Keratinocyte (primary cell): ENCODE results near the gene HECTD1. TPM values are rescaled to one million over a fixed set of nuclear protein-coding genes. Genes with fewer than 3 reads are reported as not detected.

Source experiments
- DNase-seq: peaks from one replicate; pipeline ENCODE4 v3.0.0-alpha.2; 2011; ENCODE audit warnings: low read depth, missing footprints, low spot score
- FAIRE-seq: peaks from 2 replicates; lab custom pipeline; 2011; peaks lifted over from hg19 to GRCh38; lab: Jason Lieb, UNC
- H2AFZ ChIP-seq: 2 replicates; pipeline ENCODE4 v1.6.0; 2012; ENCODE audit warnings: low read length, control low read depth, inconsistent platforms; ENCODE audit not compliant: control insufficient read depth
- H3K27ac ChIP-seq: 2 replicates; pipeline ENCODE4 v1.5.1; 2011; ENCODE audit warnings: low read length; ENCODE audit not compliant: control insufficient read depth, insufficient read depth
- H3K27me3 ChIP-seq: 3 replicates; pipeline ENCODE4 v1.6.0; 2011; ENCODE audit warnings: low read length; ENCODE audit not compliant: control insufficient read depth, insufficient read depth; ENCODE audit errors: extremely low read depth
- H3K36me3 ChIP-seq, 2 experiments: 2 replicates in 1 of 2; 3 replicates in 1 of 2; pipeline ENCODE4 v1.5.1; 2011; ENCODE audit warnings: low read length in 2 of 2, mild to moderate bottlenecking in 1 of 2; ENCODE audit not compliant: control insufficient read depth in 2 of 2, insufficient read depth in 2 of 2; ENCODE audit errors: extremely low read depth in 1 of 2
- H3K4me1 ChIP-seq: 3 replicates; pipeline ENCODE4 v1.5.1; 2011; ENCODE audit warnings: low read length; ENCODE audit not compliant: control insufficient read depth, insufficient read depth; ENCODE audit errors: extremely low read depth
- H3K4me2 ChIP-seq: 3 replicates; pipeline ENCODE4 v1.6.0; 2011; ENCODE audit warnings: low read depth, low read length; ENCODE audit not compliant: control insufficient read depth, insufficient read depth; ENCODE audit errors: extremely low read depth
- H3K4me3 ChIP-seq, 3 experiments: fragments of 200-600 bp in 1 of 3; sonication (generic) in 1 of 3; 2 replicates in 2 of 3; 3 replicates in 1 of 3; pipeline ENCODE4 v1.5.1; 2011 to 2016; ENCODE audit warnings: low read length in 3 of 3, mild to moderate bottlenecking in 3 of 3, control low read depth in 2 of 3, inconsistent platforms in 1 of 3, low read depth in 1 of 3, mixed read lengths in 1 of 3, mixed run types in 1 of 3, moderate library complexity in 1 of 3; ENCODE audit not compliant: control insufficient read depth in 2 of 3, insufficient read depth in 2 of 3; ENCODE audit errors: extremely low read depth in 1 of 3
- H3K79me2 ChIP-seq: 2 replicates; pipeline ENCODE4 v1.6.0; 2012; ENCODE audit warnings: low read length; ENCODE audit not compliant: control insufficient read depth, insufficient read depth
- H3K9ac ChIP-seq: 3 replicates; pipeline ENCODE4 v1.6.0; 2011; ENCODE audit warnings: low read length; ENCODE audit not compliant: control insufficient read depth, insufficient read depth; ENCODE audit errors: extremely low read depth
- H3K9me1 ChIP-seq: 3 replicates; pipeline ENCODE4 v1.6.0; 2011; ENCODE audit warnings: low read length; ENCODE audit not compliant: control insufficient read depth, insufficient read depth; ENCODE audit errors: extremely low read depth
- H3K9me3 ChIP-seq: 2 replicates; pipeline ENCODE4 v1.5.1; 2012; ENCODE audit warnings: low read depth, low read length; ENCODE audit not compliant: control insufficient read depth
- H4K20me1 ChIP-seq: 3 replicates; pipeline ENCODE4 v1.6.0; 2011; ENCODE audit warnings: low read length; ENCODE audit not compliant: control insufficient read depth, insufficient read depth; ENCODE audit errors: extremely low read depth
- CTCF ChIP-seq, 3 experiments: IDR thresholded peaks in 1 of 3; conservative IDR thresholded peaks in 1 of 3; optimal IDR thresholded peaks in 1 of 3; 2 replicates in 2 of 3; 3 replicates in 1 of 3; pipeline versions ENCODE3 to v1.5.1; 2011; ENCODE audit warnings: low read length in 3 of 3, mild to moderate bottlenecking in 3 of 3, moderate library complexity in 2 of 3, control low read depth in 1 of 3, inconsistent platforms in 1 of 3; ENCODE audit not compliant: insufficient read depth in 2 of 3; ENCODE audit errors: extremely low read depth in 1 of 3
- EZH2 ChIP-seq: IDR thresholded peaks from one replicate; pipeline ENCODE4 v1.6.1; 2012; ENCODE audit warnings: inconsistent platforms, mild to moderate bottlenecking, low read length, moderate library complexity
- dilution Hi-C: fragments of 300-500 bp; cut with MboI; formaldehyde crosslinking; loops from one replicate; pipeline ENCODE4 v1.7.0; 2020; ENCODE audit warnings: low sequenced_read_pairs; ENCODE audit not compliant: extremely low pct_ligation_motif_present
- polyA plus RNA-seq, 5 experiments: library from polyadenylated mRNA; depleted of rRNA in 3 of 5; stranded (reverse) in 3 of 5; stranded (forward) in 1 of 5; unstranded in 1 of 5; fragments of >200 nt; gene quantifications; 1 replicate in 1 of 5; 2 replicates in 3 of 5; 3 replicates in 1 of 5; pipeline versions ENCODE4 v1.2.1 to v1.2.3, GENCODE V29; 2011 to 2012; ENCODE audit warnings: missing spikeins in 2 of 5, low read depth in 1 of 5, low replicate concordance in 1 of 5

The HECTD1 gene
- polyA plus RNA-seq, 1 donor (not counting 4 experiments of a cell fraction or from before 2014, with no cell fraction given): 94.8 TPM

DNA sequence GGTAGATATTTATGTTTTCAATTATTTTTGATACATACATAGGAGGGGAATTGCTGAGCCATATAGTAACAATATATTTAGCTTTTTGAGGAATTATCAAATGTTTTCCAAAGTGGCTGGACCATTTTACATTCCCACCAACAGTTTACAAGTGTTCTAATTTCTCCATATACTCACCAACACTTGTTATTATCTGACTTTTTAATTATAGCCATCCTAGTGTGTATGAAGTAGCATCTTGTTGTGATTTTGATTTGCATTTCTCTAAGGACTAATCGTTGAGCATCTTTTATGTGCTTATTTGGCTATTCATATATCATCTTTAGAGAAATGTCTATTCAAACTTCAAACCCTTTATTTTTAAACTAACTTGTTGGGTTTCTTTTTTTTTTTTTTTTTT is 17.2 kb upstream of the HECTD1 start:
- FAIRE-seq (no peak), DNase-seq (no peak)
- no peak overlapping the region for H3K9ac ChIP-seq
- no peaks in the 10 kb centered on the region for H3K9me1 ChIP-seq
- no peak overlapping the region for H3K27ac ChIP-seq
- no peaks in the 10 kb centered on the region for H3K36me3 ChIP-seq
- peaks cover 16% of the 10 kb centered on the region for H3K4me1 ChIP-seq
- dilution Hi-C loops: no loop called here
- no peaks in the 10 kb centered on the region for H3K9me3 ChIP-seq
- no peaks in the 10 kb centered on the region for H3K27me3 ChIP-seq
- no peak for TF ChIP-seq CTCF (optimal IDR thresholded peaks at IDR 0.05 in 1 of 3, IDR thresholded peaks at IDR 0.05 in 1 of 3, conservative IDR thresholded peaks at IDR 0.05 in 1 of 3; ENCODE audit: extremely low read depth in 1 of 3, insufficient read depth in 2 of 3, low read length in 3 of 3)
- H3K4me2 ChIP-seq: no peak overlapping the region
- no peak overlapping the region for H2AFZ ChIP-seq
- no peaks in the 10 kb centered on the region for H4K20me1 ChIP-seq
- no peak overlapping the region for H3K4me3 ChIP-seq
- H3K79me2 ChIP-seq: no peaks in the 10 kb centered on the region

GRCh38 chr14:31223331-31223730 is 15.7 kb upstream of the HECTD1 start:
- FAIRE-seq: no peak
- no peak overlapping the region for H3K9ac ChIP-seq
- H3K4me2 ChIP-seq: no peak overlapping the region
- TF ChIP-seq EZH2 (no peak), CTCF (optimal IDR thresholded peaks at IDR 0.05 in 1 of 3, IDR thresholded peaks at IDR 0.05 in 1 of 3, conservative IDR thresholded peaks at IDR 0.05 in 1 of 3; ENCODE audit: extremely low read depth in 1 of 3, insufficient read depth in 2 of 3, low read length in 3 of 3) (no peak)
- no peak overlapping the region for H2AFZ ChIP-seq
- H3K36me3 ChIP-seq: no peaks in the 10 kb centered on the region
- dilution Hi-C loops: no loop called here
- H3K79me2 ChIP-seq: no peaks in the 10 kb centered on the region
- H3K4me1 ChIP-seq: peaks cover 3% of the 10 kb centered on the region
- H3K9me3 ChIP-seq: no peaks in the 10 kb centered on the region
- no peak for DNase-seq
- no peaks in the 10 kb centered on the region for H4K20me1 ChIP-seq
- H3K27me3 ChIP-seq: no peaks in the 10 kb centered on the region
- no peak overlapping the region for H3K27ac ChIP-seq
- no peaks in the 10 kb centered on the region for H3K9me1 ChIP-seq
- no peak overlapping the region for H3K4me3 ChIP-seq
